H1 (cell line): ENCODE results near the gene MTTP. TPM values are rescaled to one million over a fixed set of nuclear protein-coding genes. Genes with fewer than 3 reads are reported as not detected.

ENCODE experiments used
- ATF3 ChIP-seq: IDR thresholded peaks from 2 replicates; pipeline ENCODE4 v1.6.1; 2011; ENCODE audit warnings: low read depth, mild to moderate bottlenecking, low read length; ENCODE audit not compliant: insufficient read depth
- SIX5 ChIP-seq: IDR thresholded peaks from 2 replicates; pipeline ENCODE4 v1.6.1; 2011; ENCODE audit warnings: mild to moderate bottlenecking, low read depth, low read length
- polyA plus RNA-seq, 7 experiments: library from polyadenylated mRNA; depleted of rRNA in 3 of 7; stranded (reverse) in 5 of 7; unstranded in 2 of 7; fragments of >200 nt in 5 of 7; fragments of 200-250 nt in 2 of 7; gene quantifications; 1 replicate in 5 of 7; 2 replicates in 1 of 7; 4 replicates in 1 of 7; pipeline versions ENCODE4 v1.2.1 to v1.2.3, GENCODE V29; 2011 to 2013; ENCODE audit warnings: missing spikeins in 2 of 7, mixed read lengths in 2 of 7
- total RNA-seq: library from RNA; stranded (reverse); fragmentation: NEBNext Ultra II Directional; extraction: Animal tissue kit (Norgen Biotek cat#: 25700); gene quantifications from 2 replicates; pipeline ENCODE4 v1.2.1, GENCODE V29; 2021

MTTP gene
- total and polyA plus RNA-seq, 2 of the 8 experiments (the other 6 are each of a cell fraction or from before 2014, with no cell fraction given), result 0.12 to 0.26 TPM

- TF ChIP-seq SIX5 (no peak), ATF3 (no peak)
- TF ChIP-seq, all 59 proteins: peak for 0
Observed at GRCh38 chr4:99637174-99637573, 62.5 kb downstream of the MTTP start (continued).
